HepG2 (cell line): Measurements from ENCODE around the gene RSL1D1. TPM values are rescaled to one million over a fixed set of nuclear protein-coding genes. Genes with fewer than 3 reads are reported as not detected.

Experiments used
- GRHL1 ChIP-seq: sonication (generic); formaldehyde crosslinking; conservative IDR thresholded peaks from 2 replicates; pipeline ENCODE4 v1.8.0; 2022; ENCODE audit warnings: missing genetic modification reagents
- NR2F6 ChIP-seq, 2 experiments: IDR thresholded peaks; 2 replicates each; pipeline ENCODE4 v1.6.1; 2016; ENCODE audit warnings: antibody characterized with exemption in 1 of 2, mild to moderate bottlenecking in 1 of 2
- RAD21 ChIP-seq: fragments of 450-650 bp; formaldehyde crosslinking; IDR thresholded peaks from 2 replicates; pipeline ENCODE4 v1.5.0; 2020; ENCODE audit warnings: mild to moderate bottlenecking
- RAD51 ChIP-seq: fragments of 450-650 bp; IDR thresholded peaks from 2 replicates; pipeline ENCODE4 v1.6.1; 2016; ENCODE audit warnings: borderline replicate concordance
- SOX6 ChIP-seq, 2 experiments: fragments of 450-650 bp in 1 of 2; sonication (generic) in 1 of 2; formaldehyde crosslinking in 1 of 2; IDR thresholded peaks; 2 replicates each; pipeline versions ENCODE4 v1.4.0 to v1.6.1; 2017 to 2020; ENCODE audit warnings: antibody characterized with exemption in 1 of 2, mild to moderate bottlenecking in 1 of 2, missing genetic modification reagents in 1 of 2
- ZBTB1 ChIP-seq: sonication (generic); formaldehyde crosslinking; IDR thresholded peaks from 2 replicates; pipeline ENCODE4 v1.4.0; 2020; ENCODE audit warnings: missing genetic modification reagents, borderline replicate concordance
- ZBTB20 ChIP-seq: sonication (generic); formaldehyde crosslinking; IDR thresholded peaks from 2 replicates; pipeline ENCODE4 v1.8.1; 2023; ENCODE audit warnings: missing genetic modification reagents, low read depth, mild to moderate bottlenecking, borderline replicate concordance
- ZBTB38 ChIP-seq: sonication (generic); formaldehyde crosslinking; IDR thresholded peaks from 2 replicates; pipeline ENCODE4 v1.5.1; 2020; ENCODE audit warnings: mild to moderate bottlenecking, missing genetic modification reagents
- ZFP36L2 ChIP-seq: sonication (generic); formaldehyde crosslinking; IDR thresholded peaks from 2 replicates; pipeline ENCODE4 v1.4.0; 2020; ENCODE audit warnings: missing genetic modification reagents
- ZHX2 ChIP-seq, 2 experiments: sonication (generic) in 1 of 2; formaldehyde crosslinking in 1 of 2; IDR thresholded peaks; 2 replicates each; pipeline versions ENCODE4 v1.6.1 to v1.9.0; 2014 to 2022; ENCODE audit warnings: antibody characterized with exemption in 1 of 2, borderline replicate concordance in 1 of 2, inconsistent platforms in 1 of 2, low read depth in 1 of 2, missing genetic modification reagents in 1 of 2
- ZNF124 ChIP-seq: sonication (generic); formaldehyde crosslinking; IDR thresholded peaks from 2 replicates; pipeline ENCODE4 v1.4.0; 2020; ENCODE audit warnings: missing genetic modification reagents
- ZNF3 ChIP-seq: IDR thresholded peaks from 2 replicates; pipeline ENCODE4 v1.7.0; 2017; ENCODE audit warnings: inconsistent platforms
- ZNF562 ChIP-seq: sonication (generic); formaldehyde crosslinking; IDR thresholded peaks from 2 replicates; pipeline ENCODE4 v1.8.0; 2022; ENCODE audit warnings: missing genetic modification reagents, borderline replicate concordance
- ZNF713 ChIP-seq: sonication (generic); formaldehyde crosslinking; IDR thresholded peaks from 2 replicates; pipeline ENCODE4 v1.4.0; 2020; ENCODE audit warnings: mild to moderate bottlenecking, missing genetic modification reagents
- ZNF772 ChIP-seq: sonication (generic); formaldehyde crosslinking; IDR thresholded peaks from 2 replicates; pipeline ENCODE4 v1.5.0; 2020; ENCODE audit warnings: mild to moderate bottlenecking, missing genetic modification reagents
- polyA plus RNA-seq, 8 experiments: library from polyadenylated mRNA; depleted of rRNA in 3 of 8; stranded (reverse) in 7 of 8; unstranded in 1 of 8; fragments of >200 nt; fragmentation: Illumina TruSeq in 4 of 8; extraction: Trizol in 4 of 8; gene quantifications; 2 replicates each; pipeline versions ENCODE4 v1.2.1 to v1.2.3, GENCODE V29; 2011 to 2016; ENCODE audit warnings: low read depth in 4 of 8, missing spikeins in 1 of 8, mixed read lengths in 1 of 8; ENCODE audit not compliant: insufficient read depth in 1 of 8
- total RNA-seq, 5 experiments: library from RNA; depleted of rRNA; stranded (reverse); fragments of >200 nt; fragmentation: Illumina TruSeq; extraction: Trizol; gene quantifications; 2 replicates each; pipeline ENCODE4 v1.2.3, GENCODE V29; 2016; ENCODE audit warnings: low read depth in 1 of 5
- TF ChIP-seq, protein P1 (sequence below): sonication (generic); formaldehyde crosslinking; IDR thresholded peaks from 2 replicates; pipeline ENCODE4 v1.8.1; 2023; ENCODE audit warnings: mild to moderate bottlenecking, inconsistent platforms, moderate library complexity, missing genetic modification reagents, borderline replicate concordance
- TF ChIP-seq, protein P2 (sequence below): sonication (generic); formaldehyde crosslinking; conservative IDR thresholded peaks from 2 replicates; pipeline ENCODE4 v1.5.0; 2020; ENCODE audit warnings: missing genetic modification reagents

Gene RSL1D1
- total and polyA plus RNA-seq, 2 of the 13 experiments (the other 11 are each of a cell fraction or from before 2014, with no cell fraction given) = 187 to 343 TPM

DNA sequence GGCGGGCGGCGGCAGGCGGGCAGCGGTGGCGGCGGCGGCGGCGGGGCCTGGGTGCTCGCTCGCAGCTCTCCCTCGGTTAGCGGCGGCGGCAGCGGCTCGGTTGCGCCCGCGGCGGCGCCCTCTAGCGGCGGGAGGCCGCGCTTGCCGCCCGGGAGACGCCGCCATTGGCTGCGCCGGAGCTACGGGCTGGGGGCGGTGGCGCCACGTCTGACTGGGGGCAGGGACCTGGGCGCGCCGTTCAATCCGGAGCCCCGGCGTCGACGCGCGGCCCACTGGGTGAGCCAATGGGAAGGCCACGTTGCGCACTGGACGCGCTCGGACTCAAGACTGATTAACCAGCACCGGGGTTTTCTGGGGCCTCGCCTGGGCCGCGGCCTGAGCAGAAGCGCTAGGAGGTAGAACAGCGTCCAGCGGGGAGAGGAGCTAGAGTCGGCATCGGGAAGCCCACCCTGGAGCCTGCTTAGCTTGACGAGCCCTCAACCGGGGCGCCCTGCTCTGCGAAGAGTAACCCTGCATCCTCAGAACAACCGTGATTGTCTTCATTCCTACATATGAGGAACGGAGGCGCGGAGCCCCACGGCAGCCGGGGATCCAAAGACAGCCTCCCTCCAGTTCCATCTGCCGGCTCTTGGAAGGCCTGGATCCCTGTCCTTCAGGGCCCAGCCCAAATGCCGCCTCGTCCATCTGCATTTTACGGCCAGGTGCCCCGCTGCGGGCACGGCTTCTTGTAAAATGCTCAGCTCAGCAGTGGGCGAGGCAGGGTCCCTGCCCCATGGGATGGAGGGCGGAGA is 54.0 kb downstream of the RSL1D1 start, which contains the start of gene ZC3H7A (continued):
- TF ChIP-seq, protein P1, sequence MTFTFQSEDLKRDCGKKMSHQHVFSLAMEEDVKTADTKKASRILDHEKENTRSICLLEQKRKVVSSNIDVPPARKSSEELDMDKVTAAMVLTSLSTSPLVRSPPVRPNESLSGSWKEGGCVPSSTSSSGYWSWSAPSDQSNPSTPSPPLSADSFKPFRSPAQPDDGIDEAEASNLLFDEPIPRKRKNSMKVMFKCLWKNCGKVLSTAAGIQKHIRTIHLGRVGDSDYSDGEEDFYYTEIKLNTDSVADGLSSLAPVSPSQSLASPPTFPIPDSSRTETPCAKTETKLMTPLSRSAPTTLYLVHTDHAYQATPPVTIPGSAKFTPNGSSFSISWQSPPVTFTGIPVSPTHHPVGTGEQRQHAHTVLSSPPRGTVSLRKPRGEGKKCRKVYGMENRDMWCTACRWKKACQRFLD (CRISPR knock-in tag) = peak; percentile 99
- TF ChIP-seq ZFP36L2 (CRISPR knock-in tag) (peak; percentile 84; the same call in 1 of the 2 replicates), ZNF562 (no peak), GRHL1 (CRISPR knock-in tag) (no peak), ZBTB1 (CRISPR knock-in tag) (peak; percentile 62; the same call in 1 of the 2 replicates), SOX6 (IDR thresholded peaks at IDR 0.05) (no peak), SOX6 (CRISPR knock-in tag; IDR thresholded peaks at IDR 0.05) (peak; percentile 81), RAD51 (no peak), ZBTB20 (CRISPR knock-in tag) (peak; percentile 83; the same call in 1 of the 2 replicates), RAD21 (peak; percentile 90), NR2F6 (IDR thresholded peaks at IDR 0.05) (peak; percentile 21; the same call in 1 of the 2 replicates), NR2F6 (CRISPR knock-in tag; IDR thresholded peaks at IDR 0.05) (peak; percentile 60), ZBTB38 (CRISPR knock-in tag) (peak; percentile 94), ZNF124 (CRISPR knock-in tag) (peak; percentile 91; the same call in 1 of the 2 replicates), ZNF772 (CRISPR knock-in tag) (peak; percentile 95), ZHX2 (IDR thresholded peaks at IDR 0.05; ENCODE audit: low read depth) (peak; percentile 88), ZHX2 (CRISPR knock-in tag; IDR thresholded peaks at IDR 0.05; ENCODE audit: borderline replicate concordance) (no peak; the same call in 1 of the 2 replicates), ZNF713 (no peak), ZNF3 (CRISPR knock-in tag) (peak; percentile 85; the same call in 1 of the 2 replicates)
- TF ChIP-seq, protein P2, sequence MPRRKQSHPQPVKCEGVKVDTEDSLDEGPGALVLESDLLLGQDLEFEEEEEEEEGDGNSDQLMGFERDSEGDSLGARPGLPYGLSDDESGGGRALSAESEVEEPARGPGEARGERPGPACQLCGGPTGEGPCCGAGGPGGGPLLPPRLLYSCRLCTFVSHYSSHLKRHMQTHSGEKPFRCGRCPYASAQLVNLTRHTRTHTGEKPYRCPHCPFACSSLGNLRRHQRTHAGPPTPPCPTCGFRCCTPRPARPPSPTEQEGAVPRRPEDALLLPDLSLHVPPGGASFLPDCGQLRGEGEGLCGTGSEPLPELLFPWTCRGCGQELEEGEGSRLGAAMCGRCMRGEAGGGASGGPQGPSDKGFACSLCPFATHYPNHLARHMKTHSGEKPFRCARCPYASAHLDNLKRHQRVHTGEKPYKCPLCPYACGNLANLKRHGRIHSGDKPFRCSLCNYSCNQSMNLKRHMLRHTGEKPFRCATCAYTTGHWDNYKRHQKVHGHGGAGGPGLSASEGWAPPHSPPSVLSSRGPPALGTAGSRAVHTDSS (CRISPR knock-in tag) = 0 out of 2 replicates have a peak, but pooled peaks have one; percentile 26
